ENCODE data around the gene CEP57L1.

The CEP57L1 gene

GRCh38 chr6:109095036-109095834, at the start of gene CEP57L1:
Gene CEP57L1 (plus strand): TSS chr6:109095507. CDS start chr6:109145222, 49,715 bp downstream.
- Histone ChIP-seq H3K36me3 (ENCODE audit: control insufficient read depth, insufficient read depth, low read length) (no peaks in the 10 kb centered on the region), H3K4me3 (ENCODE audit: low read depth, low read length) (peak within 1 kb of the TSS; percentile 82), H3K27me3 (ENCODE audit: control insufficient read depth, insufficient read depth, low read length) (no peaks in the 10 kb centered on the region), H3K27ac (ENCODE audit: low read depth, low read length) (peak within 1 kb of the TSS; percentile 94), H3K9ac (ENCODE audit: low read depth, low read length) (peak within 1 kb of the TSS; percentile 83), H3K4me1 (ENCODE audit: control insufficient read depth, insufficient read depth, low read length) (peaks cover 15% of the 10 kb centered on the region), H3K9me3 (ENCODE audit: control insufficient read depth, insufficient read depth, low read length) (no peaks in the 10 kb centered on the region)

DNA sequence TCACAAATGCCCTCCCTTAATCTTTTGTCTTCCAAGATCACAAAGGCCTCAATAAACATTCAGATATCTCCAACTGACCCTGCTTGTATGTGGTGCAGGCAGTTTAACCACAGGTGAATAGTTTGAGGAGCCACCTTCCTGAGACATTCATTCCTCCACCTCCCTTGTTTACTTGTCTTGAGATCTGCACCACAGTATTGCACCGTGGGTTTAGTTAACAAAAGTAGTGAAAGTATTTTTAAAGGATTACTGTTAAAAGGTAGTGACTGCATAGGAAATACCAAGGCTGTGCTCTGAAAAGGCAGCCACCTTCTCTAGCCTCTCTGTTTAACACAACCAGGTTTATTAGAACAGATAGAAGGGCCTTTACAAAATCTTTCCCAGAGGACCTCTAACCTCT, 47.1 kb upstream of the CEP57L1 start:
- H3K9me3 ChIP-seq (ENCODE audit: control insufficient read depth, insufficient read depth, low read length) = peaks cover 7% of the 10 kb centered on the region; the same call in 1 of the 2 replicates
- H3K4me3 ChIP-seq (ENCODE audit: low read depth, low read length) = no peak overlapping the region
- no peaks in the 10 kb centered on the region for H3K36me3 ChIP-seq (ENCODE audit: control insufficient read depth, insufficient read depth, low read length)
- no peaks in the 10 kb centered on the region for H3K27me3 ChIP-seq (ENCODE audit: control insufficient read depth, insufficient read depth, low read length)
- H3K9ac ChIP-seq (ENCODE audit: low read depth, low read length) = no peak overlapping the region
- peak overlapping the region; percentile 26 for H3K27ac ChIP-seq (ENCODE audit: low read depth, low read length)
- H3K4me1 ChIP-seq (ENCODE audit: control insufficient read depth, insufficient read depth, low read length) = peaks cover 4% of the 10 kb centered on the region

DNA sequence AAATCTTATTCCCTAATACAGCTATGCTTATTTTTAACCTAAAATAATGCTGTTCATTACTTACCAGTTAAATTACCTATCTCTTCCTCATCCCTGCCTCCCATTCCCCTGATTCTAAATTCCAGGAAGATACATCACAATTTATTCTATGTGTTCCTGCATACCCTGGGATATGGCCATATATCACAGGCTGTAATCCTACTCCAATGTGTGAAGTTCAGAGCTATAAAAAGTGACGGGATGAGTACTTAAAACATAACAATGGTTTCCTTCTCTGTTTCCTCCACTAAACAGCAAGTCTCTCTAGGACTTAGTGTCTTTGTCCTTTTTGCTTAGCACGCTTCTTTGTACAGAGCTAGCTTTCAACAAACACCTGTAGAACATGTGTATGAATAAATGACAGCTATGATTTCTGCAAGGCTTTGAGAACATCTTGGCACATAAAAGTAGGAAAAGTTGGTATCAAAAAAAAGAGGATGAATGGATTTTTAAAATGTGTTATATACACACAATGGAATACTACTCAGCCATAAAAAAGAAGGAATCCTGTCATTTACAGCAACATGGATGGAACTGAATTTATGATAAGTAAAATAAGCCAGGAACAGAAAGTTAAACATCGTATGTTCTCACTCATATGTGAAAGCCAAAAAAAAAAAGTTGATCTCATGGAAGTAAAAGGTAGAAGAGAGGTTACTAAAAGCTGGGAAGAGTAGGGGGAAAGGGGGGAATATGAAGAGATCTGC, 46.5 kb upstream of the CEP57L1 start:
- no peak overlapping the region for H3K4me3 ChIP-seq (ENCODE audit: low read depth, low read length)
- no peaks in the 10 kb centered on the region for H3K27me3 ChIP-seq (ENCODE audit: control insufficient read depth, insufficient read depth, low read length)
- no peak overlapping the region for H3K9ac ChIP-seq (ENCODE audit: low read depth, low read length)
- H3K36me3 ChIP-seq (ENCODE audit: control insufficient read depth, insufficient read depth, low read length) = no peaks in the 10 kb centered on the region
- peaks cover 10% of the 10 kb centered on the region for H3K4me1 ChIP-seq (ENCODE audit: control insufficient read depth, insufficient read depth, low read length)
- no peak overlapping the region for H3K27ac ChIP-seq (ENCODE audit: low read depth, low read length)
- H3K9me3 ChIP-seq (ENCODE audit: control insufficient read depth, insufficient read depth, low read length) = peaks cover 7% of the 10 kb centered on the region; the same call in 1 of the 2 replicates

GRCh38 chr6:109050012-109050411, 45.3 kb upstream of the CEP57L1 start:
- no peak overlapping the region for H3K9ac ChIP-seq (ENCODE audit: low read depth, low read length)
- no peak overlapping the region for H3K27ac ChIP-seq (ENCODE audit: low read depth, low read length)
- H3K4me1 ChIP-seq (ENCODE audit: control insufficient read depth, insufficient read depth, low read length) = peaks cover 10% of the 10 kb centered on the region
- H3K36me3 ChIP-seq (ENCODE audit: control insufficient read depth, insufficient read depth, low read length) = no peaks in the 10 kb centered on the region
- H3K4me3 ChIP-seq (ENCODE audit: low read depth, low read length) = no peak overlapping the region
- H3K27me3 ChIP-seq (ENCODE audit: control insufficient read depth, insufficient read depth, low read length) = no peaks in the 10 kb centered on the region
- H3K9me3 ChIP-seq (ENCODE audit: control insufficient read depth, insufficient read depth, low read length) = peaks cover 7% of the 10 kb centered on the region; the same call in 1 of the 2 replicates

DNA sequence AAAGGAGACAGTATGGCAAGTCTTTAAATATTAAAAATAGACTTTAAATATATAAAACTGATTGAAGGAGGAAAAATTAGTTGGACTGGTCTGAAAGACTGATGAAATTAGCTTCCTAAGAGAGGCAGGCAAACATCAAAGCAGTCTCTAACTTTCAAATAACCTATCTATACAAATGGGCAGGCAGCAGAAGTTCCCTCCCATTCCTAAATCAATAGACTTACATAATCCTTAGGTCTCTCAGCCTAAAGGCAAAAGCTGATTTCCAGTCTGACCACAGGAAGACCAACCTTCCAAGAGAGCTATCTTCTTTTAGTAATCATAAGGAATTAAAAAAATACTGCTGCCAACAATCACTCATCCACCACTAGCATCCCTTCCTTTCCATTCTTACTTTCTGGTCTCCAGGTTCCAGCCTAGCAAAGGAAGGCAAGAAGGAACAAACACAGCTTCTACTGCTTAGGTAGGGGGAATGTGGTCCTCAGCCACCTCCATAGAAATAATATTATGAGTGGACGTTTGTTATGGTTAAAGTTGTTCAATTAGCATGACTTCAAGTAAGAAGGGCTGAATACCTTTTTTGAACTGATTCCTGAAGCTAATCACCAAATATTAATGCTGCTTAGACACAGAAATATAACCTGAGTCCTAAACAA, 44.7 kb upstream of the CEP57L1 start:
- peaks cover 5% of the 10 kb centered on the region; the same call in 1 of the 2 replicates for H3K9me3 ChIP-seq (ENCODE audit: control insufficient read depth, insufficient read depth, low read length)

GRCh38 chr6:109051301-109052017, 43.8 kb upstream of the CEP57L1 start:
- Histone ChIP-seq H3K27ac (ENCODE audit: low read depth, low read length) (no peak overlapping the region), H3K36me3 (ENCODE audit: control insufficient read depth, insufficient read depth, low read length) (no peaks in the 10 kb centered on the region), H3K4me3 (ENCODE audit: low read depth, low read length) (no peak overlapping the region), H3K9ac (ENCODE audit: low read depth, low read length) (no peak overlapping the region), H3K9me3 (ENCODE audit: control insufficient read depth, insufficient read depth, low read length) (peaks cover 5% of the 10 kb centered on the region; the same call in 1 of the 2 replicates), H3K4me1 (ENCODE audit: control insufficient read depth, insufficient read depth, low read length) (peaks cover 10% of the 10 kb centered on the region), H3K27me3 (ENCODE audit: control insufficient read depth, insufficient read depth, low read length) (no peaks in the 10 kb centered on the region)

More for the DNA sequence above, 44.7 kb upstream of the CEP57L1 start:
- Histone ChIP-seq H3K27me3 (ENCODE audit: control insufficient read depth, insufficient read depth, low read length) (no peaks in the 10 kb centered on the region), H3K4me3 (ENCODE audit: low read depth, low read length) (no peak overlapping the region), H3K36me3 (ENCODE audit: control insufficient read depth, insufficient read depth, low read length) (no peaks in the 10 kb centered on the region), H3K9ac (ENCODE audit: low read depth, low read length) (no peak overlapping the region), H3K27ac (ENCODE audit: low read depth, low read length) (no peak overlapping the region), H3K4me1 (ENCODE audit: control insufficient read depth, insufficient read depth, low read length) (peaks cover 10% of the 10 kb centered on the region)

GRCh38 chr6:109052018-109052651, 43.2 kb upstream of the CEP57L1 start:
- peaks cover 5% of the 10 kb centered on the region; the same call in 1 of the 2 replicates for H3K9me3 ChIP-seq (ENCODE audit: control insufficient read depth, insufficient read depth, low read length)
- no peak overlapping the region for H3K4me3 ChIP-seq (ENCODE audit: low read depth, low read length)
- no peak overlapping the region for H3K9ac ChIP-seq (ENCODE audit: low read depth, low read length)
- no peaks in the 10 kb centered on the region for H3K36me3 ChIP-seq (ENCODE audit: control insufficient read depth, insufficient read depth, low read length)
- no peak overlapping the region for H3K27ac ChIP-seq (ENCODE audit: low read depth, low read length)
- H3K27me3 ChIP-seq (ENCODE audit: control insufficient read depth, insufficient read depth, low read length) = no peaks in the 10 kb centered on the region
- peaks cover 10% of the 10 kb centered on the region for H3K4me1 ChIP-seq (ENCODE audit: control insufficient read depth, insufficient read depth, low read length)

GRCh38 chr6:109052852-109053251, 42.5 kb upstream of the CEP57L1 start:
- Histone ChIP-seq H3K9me3 (ENCODE audit: control insufficient read depth, insufficient read depth, low read length) (peaks cover 5% of the 10 kb centered on the region; the same call in 1 of the 2 replicates), H3K4me1 (ENCODE audit: control insufficient read depth, insufficient read depth, low read length) (peaks cover 10% of the 10 kb centered on the region), H3K27me3 (ENCODE audit: control insufficient read depth, insufficient read depth, low read length) (no peaks in the 10 kb centered on the region), H3K4me3 (ENCODE audit: low read depth, low read length) (no peak overlapping the region), H3K9ac (ENCODE audit: low read depth, low read length) (no peak overlapping the region), H3K36me3 (ENCODE audit: control insufficient read depth, insufficient read depth, low read length) (no peaks in the 10 kb centered on the region), H3K27ac (ENCODE audit: low read depth, low read length) (no peak overlapping the region)

- Histone ChIP-seq H3K4me3 (ENCODE audit: low read depth, low read length) (no peak overlapping the region), H3K36me3 (ENCODE audit: control insufficient read depth, insufficient read depth, low read length) (no peaks in the 10 kb centered on the region), H3K9me3 (ENCODE audit: control insufficient read depth, insufficient read depth, low read length) (peaks cover 2% of the 10 kb centered on the region; the same call in 1 of the 2 replicates), H3K9ac (ENCODE audit: low read depth, low read length) (no peak overlapping the region), H3K27me3 (ENCODE audit: control insufficient read depth, insufficient read depth, low read length) (no peaks in the 10 kb centered on the region), H3K27ac (ENCODE audit: low read depth, low read length) (no peak overlapping the region), H3K4me1 (ENCODE audit: control insufficient read depth, insufficient read depth, low read length) (peaks cover 10% of the 10 kb centered on the region)
These were observed 42.0 kb upstream of the CEP57L1 start for GRCh38 chr6:109053336-109053735.

- Histone ChIP-seq H3K27ac (ENCODE audit: low read depth, low read length) (no peak overlapping the region), H3K4me1 (ENCODE audit: control insufficient read depth, insufficient read depth, low read length) (peaks cover 19% of the 10 kb centered on the region), H3K27me3 (ENCODE audit: control insufficient read depth, insufficient read depth, low read length) (no peaks in the 10 kb centered on the region), H3K36me3 (ENCODE audit: control insufficient read depth, insufficient read depth, low read length) (no peaks in the 10 kb centered on the region), H3K9ac (ENCODE audit: low read depth, low read length) (no peak overlapping the region), H3K9me3 (ENCODE audit: control insufficient read depth, insufficient read depth, low read length) (no peaks in the 10 kb centered on the region), H3K4me3 (ENCODE audit: low read depth, low read length) (no peak overlapping the region)
These were observed 39.5 kb upstream of the CEP57L1 start for GRCh38 chr6:109055771-109056235.
